ENCODE measurements around the gene FSCN2. TPM values are rescaled to one million over a fixed set of nuclear protein-coding genes. Genes with fewer than 3 reads are reported as not detected.
A peak's percentile ranks its signal among the peaks of the same experiment; 100 is the strongest.

FSCN2 gene
- total and polyA plus RNA-seq, 11 donors = 0.22 to 0.72 (median 0.38) TPM; not detected in 3

- DNase-seq (no peak), ATAC-seq (peak in 2 of 4 donors; percentile 2 to 22)
- H3K27ac ChIP-seq = peak overlapping the region; percentile 26 to 98 (median 91)
- TF ChIP-seq POLR2A (IDR thresholded peaks at IDR 0.05) = no peak
- TF ChIP-seq, protein P1, sequence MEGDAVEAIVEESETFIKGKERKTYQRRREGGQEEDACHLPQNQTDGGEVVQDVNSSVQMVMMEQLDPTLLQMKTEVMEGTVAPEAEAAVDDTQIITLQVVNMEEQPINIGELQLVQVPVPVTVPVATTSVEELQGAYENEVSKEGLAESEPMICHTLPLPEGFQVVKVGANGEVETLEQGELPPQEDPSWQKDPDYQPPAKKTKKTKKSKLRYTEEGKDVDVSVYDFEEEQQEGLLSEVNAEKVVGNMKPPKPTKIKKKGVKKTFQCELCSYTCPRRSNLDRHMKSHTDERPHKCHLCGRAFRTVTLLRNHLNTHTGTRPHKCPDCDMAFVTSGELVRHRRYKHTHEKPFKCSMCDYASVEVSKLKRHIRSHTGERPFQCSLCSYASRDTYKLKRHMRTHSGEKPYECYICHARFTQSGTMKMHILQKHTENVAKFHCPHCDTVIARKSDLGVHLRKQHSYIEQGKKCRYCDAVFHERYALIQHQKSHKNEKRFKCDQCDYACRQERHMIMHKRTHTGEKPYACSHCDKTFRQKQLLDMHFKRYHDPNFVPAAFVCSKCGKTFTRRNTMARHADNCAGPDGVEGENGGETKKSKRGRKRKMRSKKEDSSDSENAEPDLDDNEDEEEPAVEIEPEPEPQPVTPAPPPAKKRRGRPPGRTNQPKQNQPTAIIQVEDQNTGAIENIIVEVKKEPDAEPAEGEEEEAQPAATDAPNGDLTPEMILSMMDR (IDR thresholded peaks at IDR 0.05) = peak in 1 of 12 donors; percentile 8
- peak overlapping the region; percentile 56 to 91 (median 78) for H3K4me3 ChIP-seq
- intact Hi-C loops (cut with DNase I) = loop anchor here in 4 of 10 donors (1.0 to 10.0 kb wide), 3 partner anchors 21 to 194 kb away; partner anchors contain the start of genes SLC38A10 (in 2 of the 4) and FAAP100 (in 1 of the 4)
- peaks cover 0 to 41% (median 25%) of the 10 kb centered on the region in 12 donors for H3K4me1 ChIP-seq
- H3K36me3 ChIP-seq = no peaks in the 10 kb centered on the region
- 10 to 52% (median 16%) methylated on average over 17 to 52 of the region's 52 CpGs for WGBS, 4 donors
- H3K9me3 ChIP-seq = no peaks in the 10 kb centered on the region
- no peaks in the 10 kb centered on the region for H3K27me3 ChIP-seq
These were observed 39.8 kb upstream of the FSCN2 start for GRCh38 chr17:81488276-81488860.

DNA sequence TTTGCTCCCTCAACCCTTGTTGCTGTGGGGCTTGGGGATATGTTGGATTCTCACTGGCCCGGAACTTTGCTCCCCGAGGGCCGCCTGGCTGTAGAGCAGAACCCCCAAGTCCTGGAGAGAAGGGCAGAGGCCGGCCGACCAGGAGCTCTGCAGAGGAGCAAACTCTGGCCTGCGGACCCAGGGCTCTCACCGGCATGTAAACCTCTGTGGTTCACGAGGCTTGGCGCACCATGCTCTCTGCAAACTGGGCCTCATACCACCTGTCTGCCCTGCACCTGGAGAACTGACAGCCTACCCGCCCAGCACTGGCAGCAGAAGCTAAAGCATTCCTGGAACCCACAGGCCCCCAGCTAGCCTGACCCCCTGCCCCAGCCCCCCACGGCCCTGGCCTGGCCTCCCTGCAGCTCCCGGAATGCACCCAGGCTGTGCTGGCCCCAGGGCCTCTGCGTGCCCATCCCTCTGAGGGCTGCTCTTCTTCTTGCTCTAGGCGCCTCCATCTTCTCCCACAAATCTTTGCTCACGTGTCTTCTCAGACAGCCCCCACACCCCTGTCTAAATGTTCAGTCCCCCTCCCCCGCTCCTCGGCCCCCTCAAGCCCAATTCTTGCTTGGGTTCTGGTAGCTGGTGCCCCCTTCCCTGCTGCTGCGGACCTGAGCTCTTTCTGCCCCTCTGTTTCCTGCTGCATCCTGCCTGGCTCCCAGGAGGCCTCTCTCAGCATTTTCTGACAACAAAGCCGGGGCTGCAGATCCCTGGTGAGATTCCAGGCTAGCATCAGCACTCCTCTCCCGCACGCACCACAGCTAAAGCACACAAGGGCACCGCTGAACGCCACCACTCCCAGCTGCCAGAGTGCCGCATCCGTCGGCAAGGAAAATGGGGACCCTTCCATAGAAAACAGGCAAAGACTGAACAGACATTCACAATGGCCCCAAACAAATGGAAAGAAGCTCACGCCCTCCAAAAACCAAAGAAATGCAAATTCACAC is 38.9 kb upstream of the FSCN2 start:
- peaks cover 0 to 33% (median 18%) of the 10 kb centered on the region in 12 donors for H3K4me1 ChIP-seq
- TF ChIP-seq POLR2A (IDR thresholded peaks at IDR 0.05) = no peak
- TF ChIP-seq, protein P1 (IDR thresholded peaks at IDR 0.05) = no peak
- peak overlapping the region in 4 of 12 donors; percentile 10 to 81 (median 74) for H3K4me3 ChIP-seq
- WGBS, 4 donors = 65 to 75% (median 72%) methylated on average over 16 to 27 of the region's 27 CpGs
- no peaks in the 10 kb centered on the region for H3K27me3 ChIP-seq
- no peak overlapping the region for H3K27ac ChIP-seq
- intact Hi-C loops (cut with DNase I) = loop anchor here in 3 of 10 donors (5.0 to 10.0 kb wide), 2 partner anchors 63 to 195 kb away; partner anchors contain the start of genes SLC38A10 (in 2 of the 3) and FAAP100 (in 1 of the 3)
- H3K36me3 ChIP-seq = no peaks in the 10 kb centered on the region
- no peaks in the 10 kb centered on the region for H3K9me3 ChIP-seq
- no peak for DNase-seq
- no peak for ATAC-seq

- ATAC-seq (no peak), DNase-seq (no peak)
- peaks cover 0 to 27% (median 15%) of the 10 kb centered on the region in 12 donors for H3K4me1 ChIP-seq
- intact Hi-C loops (cut with DNase I) = loop anchor here in 3 of 10 donors (5.0 to 10.0 kb wide), 2 partner anchors 62 to 195 kb away; partner anchors contain the start of genes SLC38A10 (in 2 of the 3) and FAAP100 (in 1 of the 3)
- H3K36me3 ChIP-seq = no peaks in the 10 kb centered on the region
- H3K27me3 ChIP-seq = no peaks in the 10 kb centered on the region
- no peaks in the 10 kb centered on the region for H3K9me3 ChIP-seq
- no peak overlapping the region for H3K27ac ChIP-seq
- TF ChIP-seq, protein P1 (IDR thresholded peaks at IDR 0.05) = no peak
- TF ChIP-seq POLR2A (IDR thresholded peaks at IDR 0.05) = no peak
- no peak overlapping the region for H3K4me3 ChIP-seq
- WGBS, 4 donors = 69 to 80% (median 73%) methylated on average over 9 to 14 of the region's 14 CpGs
These were observed 37.9 kb upstream of the FSCN2 start for GRCh38 chr17:81489998-81490992.
